HG02981 (cell line): Measurements from ENCODE around the gene FOXI1.

ENCODE experiments used
- ATAC-seq: cut with Tn5 transposase; IDR thresholded peaks from one replicate; pipeline ENCODE4 v1.9.1; 2021; ENCODE audit warnings: mild to moderate bottlenecking, moderate library complexity; ENCODE audit not compliant: unreplicated experiment

The FOXI1 gene

GRCh38 chr5:170148430-170149205 lies 42.9 kb downstream of the FOXI1 start:
- ATAC-seq: no peak

DNA sequence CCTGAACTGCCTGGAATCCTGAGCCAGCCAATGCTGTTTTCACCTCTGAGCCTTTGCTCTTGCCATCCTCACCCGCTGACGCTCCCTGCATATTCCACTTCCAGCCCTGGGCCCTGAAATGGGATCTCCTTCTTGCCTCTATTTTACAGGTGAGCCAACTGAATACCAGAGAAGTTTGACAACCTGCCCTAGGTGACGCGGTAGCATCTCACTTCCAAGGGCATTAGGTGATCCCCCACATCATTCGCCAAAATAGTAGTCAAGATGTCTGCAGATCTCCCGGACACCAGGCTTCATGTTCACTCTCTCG lies 43.5 kb downstream of the FOXI1 start:
- ATAC-seq: no peak

DNA sequence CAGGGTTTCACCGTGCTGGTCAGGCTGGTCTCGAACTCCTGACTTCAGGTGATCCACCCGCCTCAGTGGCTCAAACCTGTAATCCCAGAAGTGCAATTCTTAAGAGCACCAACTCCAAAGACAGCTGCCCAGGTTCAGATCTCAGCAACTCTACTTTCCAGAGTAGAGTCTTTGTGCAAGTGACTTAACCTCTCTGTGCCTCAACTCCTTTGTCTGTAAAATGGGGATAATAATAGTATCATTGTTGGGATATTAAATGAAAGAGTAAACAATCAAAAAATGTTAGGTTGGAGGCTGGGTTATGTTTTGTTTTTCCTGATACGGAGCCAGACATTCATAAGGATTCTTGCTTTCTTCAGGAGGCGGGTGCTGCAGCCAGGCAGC lies 45.0 kb downstream of the FOXI1 start:
- no peak for ATAC-seq

- ATAC-seq: peak; percentile 45
Observed at GRCh38 chr5:170151097-170151831, 45.6 kb downstream of the FOXI1 start.

- no peak for ATAC-seq
Observed at GRCh38 chr5:170152767-170153166, 47.1 kb downstream of the FOXI1 start.

GRCh38 chr5:170154297-170154696 lies 48.6 kb downstream of the FOXI1 start:
- ATAC-seq: no peak

DNA sequence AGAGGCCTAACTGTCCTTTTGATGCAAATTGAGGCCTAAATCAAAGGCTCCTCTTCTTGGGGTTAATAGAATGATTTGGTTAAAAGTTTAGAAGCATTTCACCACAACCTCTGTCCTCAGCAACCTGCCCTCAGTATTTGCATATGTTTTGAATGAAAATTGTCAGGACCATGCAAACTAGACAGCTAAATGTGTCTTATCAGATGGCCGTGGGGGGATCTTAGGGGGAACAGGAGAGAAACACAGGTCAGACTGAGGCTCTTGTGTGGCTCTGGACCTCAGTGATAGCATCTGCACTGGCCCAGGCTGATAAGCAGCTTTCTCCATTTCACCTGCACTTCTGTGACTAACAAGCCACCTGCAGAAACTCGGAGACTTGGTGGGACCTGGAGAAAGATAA lies 49.0 kb downstream of the FOXI1 start:
- ATAC-seq: peak; percentile 64

DNA sequence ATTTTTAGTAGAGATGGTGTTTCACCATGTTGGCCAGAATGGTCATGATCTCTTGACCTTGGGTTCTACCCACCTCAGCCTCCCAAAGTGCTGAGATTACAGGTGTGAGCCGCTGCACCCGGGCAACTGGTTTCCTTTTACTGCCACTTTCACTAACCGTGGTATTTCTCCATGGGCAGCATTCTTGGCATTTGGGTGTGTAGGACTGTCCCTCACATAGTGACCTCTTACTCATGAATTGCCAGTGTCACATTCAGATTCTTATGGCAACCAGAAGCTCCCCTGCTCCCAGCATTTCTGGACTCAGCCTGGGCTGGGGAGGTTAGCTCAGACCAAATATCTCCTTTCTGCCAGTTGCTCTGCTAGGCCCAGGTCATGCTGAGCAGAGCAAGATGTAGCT lies 50.1 kb downstream of the FOXI1 start:
- ATAC-seq: no peak

- ATAC-seq: no peak
Observed at GRCh38 chr5:170159101-170159698, 53.5 kb downstream of the FOXI1 start.
